ENCODE data around the gene SESN3.
"Not testable (repeated sequence)": the region's sequence is repeated elsewhere in the genome, so short reads cannot be mapped to it uniquely, and the experiment has no call there.

The SESN3 gene
- 601 reads per million, percentile 98 among the genes with 10 or more reads in this experiment for total RNA-seq

DNA sequence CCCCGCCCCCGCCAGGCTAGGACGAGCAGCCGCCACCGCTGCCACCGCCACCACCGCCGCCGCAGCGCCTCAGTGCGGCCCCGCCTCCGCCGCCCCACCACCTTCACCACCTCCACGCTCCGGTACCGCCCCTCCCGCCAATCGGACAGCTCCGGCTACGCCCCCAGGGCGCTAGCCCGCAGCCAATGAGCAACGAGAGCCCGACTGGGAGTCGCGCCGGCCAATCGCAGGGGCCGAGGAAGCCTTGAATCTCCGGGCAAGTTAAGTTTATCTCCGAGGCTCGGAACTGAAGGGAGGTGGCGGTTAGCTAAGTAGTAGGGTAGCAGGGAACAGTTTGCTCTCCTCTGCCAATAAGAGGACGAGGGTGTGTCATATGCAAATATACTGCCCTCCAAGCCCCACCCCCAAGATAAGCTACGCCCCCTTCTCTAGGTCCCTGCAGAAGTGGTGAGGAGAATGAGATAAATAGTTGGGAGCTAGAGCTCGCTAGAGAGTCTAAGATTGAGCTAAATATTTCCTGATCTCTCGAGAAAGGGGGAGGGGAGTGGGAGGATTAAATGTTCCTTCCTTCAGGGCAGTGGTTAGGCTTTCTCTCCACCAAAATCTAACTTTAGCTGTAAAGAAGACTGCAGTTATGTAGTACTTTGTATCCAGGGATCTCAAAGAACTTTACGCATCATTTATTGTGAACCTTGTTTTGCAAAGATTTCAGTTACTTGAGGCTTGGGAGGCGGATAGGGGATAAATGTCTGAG, at the start of gene SESN3:
SESN3 (minus strand) TSS at position 76 of the 754 bp plus-strand sequence. CDS start 342 bp downstream, outside the sequence.
- peak; percentile 99 for DNase-seq

DNA sequence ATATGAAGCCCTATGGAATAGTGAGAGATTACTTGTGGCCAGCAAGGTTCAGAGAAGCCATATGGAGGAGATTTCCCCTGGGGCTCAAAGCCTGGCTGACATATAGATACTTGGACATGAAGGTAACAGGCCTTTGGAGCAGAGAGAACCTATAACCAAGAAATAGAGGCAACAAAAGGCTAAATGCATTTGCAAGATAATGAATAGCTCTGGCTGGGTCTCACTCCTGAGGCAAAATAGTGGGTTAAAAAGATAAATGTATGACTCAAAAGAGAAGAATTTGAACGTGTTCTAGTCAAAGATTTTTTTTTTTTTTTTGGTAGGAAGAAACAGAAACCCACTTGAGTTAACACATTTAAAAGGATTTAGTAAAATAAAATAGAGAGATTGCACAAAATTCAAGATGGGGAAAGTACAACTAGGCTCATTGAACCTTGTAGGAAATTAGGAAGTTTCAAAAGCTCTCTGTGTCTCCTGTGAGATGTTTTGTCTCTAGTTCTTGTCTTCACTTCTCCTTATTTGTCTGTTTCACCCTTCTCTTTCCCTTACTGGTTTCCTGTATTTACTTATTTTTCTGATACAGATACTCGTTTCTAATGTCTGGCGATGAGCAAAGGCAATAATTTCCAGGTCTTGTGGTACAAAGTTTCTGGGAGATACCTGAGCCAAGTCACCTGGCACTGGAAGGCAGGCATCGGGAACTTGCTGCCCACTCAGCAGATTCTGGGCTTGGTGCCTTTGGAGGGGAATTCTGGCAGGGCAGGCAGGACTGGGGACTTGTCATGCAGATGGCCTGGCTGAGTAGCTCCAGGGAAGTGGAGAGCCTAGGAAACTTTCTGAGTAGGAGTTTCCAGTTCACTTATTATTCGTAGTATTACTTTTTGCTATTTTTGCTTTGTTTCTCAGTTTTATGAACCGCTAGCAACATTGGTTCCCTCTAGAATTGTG, 49.2 kb upstream of the SESN3 start:
- DNase-seq: no peak

- no peak for DNase-seq
Observed at GRCh38 chr11:95277868-95278267, 46.9 kb upstream of the SESN3 start.

- DNase-seq: no peak
Observed at GRCh38 chr11:95276139-95276538, 45.1 kb upstream of the SESN3 start.

DNA sequence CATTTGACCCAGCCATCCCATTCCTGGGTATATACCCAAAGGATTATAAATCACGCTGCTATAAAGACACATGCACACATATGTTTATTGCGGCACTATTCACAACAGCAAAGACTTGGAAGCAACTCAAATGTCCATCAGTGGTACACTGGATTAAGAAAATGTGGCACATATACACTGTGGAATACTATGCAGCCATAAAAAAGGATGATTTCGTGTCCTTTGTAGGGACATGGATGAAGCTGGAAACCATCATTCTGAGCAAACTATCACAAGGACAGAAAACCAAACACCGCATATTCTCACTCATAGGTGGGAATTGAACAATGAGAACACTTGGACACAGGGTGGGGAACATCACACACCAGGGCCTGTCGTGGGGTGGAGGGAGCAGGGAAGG, 42.6 kb upstream of the SESN3 start:
- DNase-seq: not testable (repeated sequence)

DNA sequence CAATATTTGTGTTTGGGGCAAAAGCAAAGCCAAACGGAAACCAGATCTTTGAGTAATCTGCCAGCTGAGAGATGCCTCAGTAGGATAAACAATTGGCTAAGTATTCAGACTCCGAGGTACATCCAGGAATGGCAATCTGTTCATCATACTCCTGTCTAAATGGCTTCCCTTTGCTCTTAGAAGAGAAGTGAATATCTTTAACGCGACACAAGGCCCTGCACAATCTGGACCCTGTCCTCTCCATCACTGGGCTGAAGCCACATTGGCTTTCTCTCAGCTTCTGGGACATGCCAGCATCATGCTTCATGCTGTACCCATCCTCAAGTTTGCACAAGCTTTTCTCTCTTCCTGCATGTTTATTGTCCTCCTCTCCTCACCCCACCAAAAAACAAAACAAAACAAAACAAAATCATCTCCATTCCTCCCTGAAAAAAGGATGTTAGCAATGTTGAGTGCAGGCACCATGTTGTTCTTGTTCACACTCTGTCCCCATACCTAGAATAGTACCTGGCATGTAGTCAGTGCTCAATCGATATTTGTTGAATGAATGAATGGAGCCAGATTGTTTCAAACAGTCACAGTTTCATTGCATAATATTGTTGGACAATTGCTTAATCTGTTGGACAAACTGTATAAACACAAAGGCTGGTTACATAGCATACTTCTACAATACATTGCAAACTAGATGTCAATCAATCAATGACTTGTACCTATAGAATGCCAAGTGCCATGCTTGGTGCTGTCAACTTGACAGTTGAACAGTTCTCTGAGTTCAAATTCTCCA, 38.2 kb upstream of the SESN3 start:
- DNase-seq: no peak

- DNase-seq: no peak
Observed at GRCh38 chr11:95268391-95268790, 37.4 kb upstream of the SESN3 start.

DNA sequence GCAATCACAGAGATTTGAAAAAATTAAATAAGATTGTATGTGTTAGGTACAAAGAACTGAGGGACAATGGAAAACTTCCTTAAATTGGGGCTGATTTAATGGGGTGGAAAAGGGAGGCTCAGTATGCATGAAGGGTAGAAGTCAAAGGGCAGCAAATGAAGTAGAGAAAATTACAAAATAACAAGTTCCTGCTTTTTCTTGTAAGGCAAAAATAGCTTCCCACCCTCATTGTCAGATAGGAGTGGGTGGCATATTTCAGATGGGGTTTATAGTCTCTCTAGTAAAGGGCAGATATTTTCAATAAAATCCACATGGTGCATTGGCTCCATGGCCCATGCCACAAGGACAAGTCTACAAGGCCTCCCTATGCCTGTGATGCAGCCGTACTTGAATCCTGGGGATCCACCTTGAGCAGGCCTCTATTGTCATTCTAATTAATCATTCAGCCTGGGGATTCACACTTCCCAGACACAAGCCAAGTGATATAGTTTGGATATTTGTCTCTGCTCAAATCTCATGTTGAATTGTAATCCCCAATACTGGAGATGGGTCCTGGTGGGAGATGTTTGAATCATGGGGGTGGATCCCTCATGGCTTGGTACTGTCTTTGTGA, 36.7 kb upstream of the SESN3 start:
- DNase-seq: no peak

- DNase-seq: no peak
Observed at GRCh38 chr11:95266751-95267374, 35.9 kb upstream of the SESN3 start.

GRCh38 chr11:95264881-95265280, 33.9 kb upstream of the SESN3 start:
- DNase-seq: no peak

DNA sequence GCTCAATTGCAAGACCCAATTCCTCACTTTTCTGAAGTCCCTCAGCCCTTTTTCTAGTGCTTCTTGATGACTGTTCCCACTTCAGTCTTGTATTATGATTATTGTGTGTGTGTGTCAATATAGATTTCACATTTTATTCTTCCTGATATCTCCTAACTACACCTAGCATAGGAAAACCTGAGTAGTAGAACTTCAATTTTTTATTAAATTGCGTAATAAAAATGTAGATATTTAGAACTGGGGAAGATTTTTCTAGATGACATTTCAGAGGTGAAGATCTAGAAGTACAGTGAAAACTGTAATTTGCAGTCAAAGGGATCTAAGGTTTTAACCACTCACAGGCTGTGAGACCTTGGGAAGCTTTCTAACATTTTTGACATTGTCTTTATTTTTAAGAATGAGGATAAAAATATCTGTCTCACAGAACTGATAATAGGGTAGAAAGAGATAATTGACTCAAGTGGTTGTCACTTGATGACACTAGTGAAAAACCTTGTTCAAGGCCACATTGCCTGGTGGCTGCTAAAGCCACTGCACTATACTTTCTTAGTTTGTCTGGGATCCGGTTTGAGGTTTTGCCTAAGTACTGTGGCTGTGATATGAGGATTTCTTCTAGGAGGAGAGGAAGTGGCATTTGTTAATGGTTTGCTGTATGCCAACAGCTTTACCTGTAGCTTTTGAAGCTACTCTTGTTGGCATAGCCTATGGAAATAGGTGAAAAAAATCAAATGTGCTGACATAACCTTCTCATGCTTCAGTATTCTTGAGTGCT, 32.2 kb upstream of the SESN3 start:
- no peak for DNase-seq

DNA sequence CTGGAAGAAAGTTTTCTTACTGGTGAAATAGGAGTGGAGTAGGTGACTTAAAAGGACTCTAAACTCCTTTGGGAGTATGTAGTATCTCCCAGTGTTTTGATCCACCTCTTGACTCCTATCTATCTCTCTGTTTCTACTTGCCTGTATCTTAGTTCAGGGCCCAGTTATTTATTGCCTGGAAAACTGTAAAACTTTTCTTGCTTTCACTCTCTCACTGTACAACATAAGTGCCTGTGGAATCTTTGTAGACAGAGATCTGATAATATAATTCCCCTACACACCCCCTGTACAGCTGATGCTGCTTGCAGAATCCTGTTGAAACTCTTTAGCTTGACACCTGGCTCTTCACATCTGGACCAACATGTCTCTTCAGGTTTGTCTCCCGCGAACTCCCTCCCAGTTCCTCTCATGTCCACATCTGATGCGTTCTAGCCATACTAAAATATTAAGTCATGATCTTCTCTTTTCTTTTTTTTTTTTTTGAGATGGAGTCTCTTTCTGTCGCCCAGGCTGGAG, 26.5 kb upstream of the SESN3 start:
- DNase-seq: no peak

DNA sequence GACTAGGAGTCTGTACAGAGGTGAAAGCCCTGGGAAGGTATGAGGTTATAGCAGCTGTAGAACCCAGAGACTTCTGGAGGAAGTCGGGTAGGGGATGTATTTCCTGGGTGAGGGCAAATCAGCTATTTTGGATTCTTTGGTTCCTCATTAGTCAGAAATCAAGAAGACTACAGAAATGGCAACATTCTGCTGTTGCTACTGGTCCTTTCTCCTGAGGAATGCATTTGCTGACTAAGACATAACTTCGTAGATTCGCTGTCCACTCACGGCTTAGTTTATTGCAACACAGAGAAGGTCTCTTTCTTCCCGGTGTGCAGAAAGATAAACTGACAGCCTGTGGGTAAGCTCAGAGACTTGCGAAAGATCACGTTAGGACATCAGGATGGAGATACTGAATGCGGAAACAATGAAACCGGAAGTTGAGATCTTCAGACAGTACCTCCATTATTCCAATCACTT, 25.3 kb upstream of the SESN3 start:
- no peak for DNase-seq

DNA sequence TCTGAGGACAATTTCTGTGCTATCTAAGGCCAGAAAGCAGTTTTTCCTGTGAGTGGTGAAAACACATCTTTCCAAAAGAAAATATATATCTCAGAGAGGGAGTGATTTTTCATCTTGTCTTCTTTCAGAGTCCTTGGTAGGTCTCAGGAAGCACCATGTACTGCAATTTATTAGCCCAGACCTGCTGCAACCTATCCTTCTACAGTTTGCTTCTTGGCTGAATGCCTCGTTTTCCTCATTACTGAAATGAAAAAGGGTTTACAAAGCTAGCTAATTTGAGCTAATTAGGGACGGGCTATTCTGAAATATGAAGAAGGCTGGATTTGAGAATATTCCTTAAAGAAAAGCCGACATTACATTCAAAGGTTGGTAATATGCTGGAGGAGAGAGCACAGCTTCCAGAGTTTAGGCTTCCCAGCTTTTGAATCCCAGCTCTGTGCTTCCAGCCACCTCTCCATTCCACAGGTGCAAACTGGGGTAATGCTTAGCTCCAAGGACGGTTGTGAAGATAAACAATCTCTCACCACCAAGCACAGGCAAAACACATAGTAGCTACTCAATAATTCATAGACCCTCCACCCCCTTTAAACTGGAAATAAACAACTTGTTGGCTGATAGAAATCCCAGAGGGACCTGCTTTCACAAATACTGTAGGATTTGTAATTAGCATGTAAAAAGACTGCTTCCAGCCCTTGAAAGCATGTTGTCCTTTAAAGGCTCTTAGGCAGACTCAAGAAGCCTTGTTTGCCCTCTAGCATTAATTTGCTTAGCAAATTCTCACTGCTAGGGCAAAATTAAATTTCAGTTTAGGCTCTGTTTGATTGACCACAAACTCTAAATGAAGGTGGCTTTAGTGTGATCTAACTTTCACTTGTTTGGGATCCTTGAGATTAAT, 24.5 kb upstream of the SESN3 start:
- no peak for DNase-seq

DNA sequence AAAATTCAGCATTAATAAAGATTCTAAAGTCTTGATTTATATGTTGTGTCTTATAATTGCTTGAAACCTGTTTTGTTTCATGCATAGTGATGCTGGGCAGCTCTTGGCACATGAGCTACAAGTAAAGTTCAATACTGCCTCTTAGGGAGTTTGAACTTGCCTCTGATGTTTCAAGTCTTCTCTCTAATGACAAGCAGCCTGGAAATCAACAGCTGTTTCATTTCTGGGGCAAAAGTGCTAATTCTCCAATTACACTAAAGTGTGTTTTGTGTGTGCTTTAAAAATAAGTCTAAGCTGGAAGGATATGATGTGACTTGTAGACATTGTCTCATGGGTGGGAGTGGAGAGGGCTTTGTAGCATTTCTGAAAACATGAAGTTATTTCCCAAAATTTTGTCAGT, 23.7 kb upstream of the SESN3 start:
- DNase-seq: no peak

- peak; percentile 74 for DNase-seq
Observed at GRCh38 chr11:95254131-95254704, 23.2 kb upstream of the SESN3 start.

DNA sequence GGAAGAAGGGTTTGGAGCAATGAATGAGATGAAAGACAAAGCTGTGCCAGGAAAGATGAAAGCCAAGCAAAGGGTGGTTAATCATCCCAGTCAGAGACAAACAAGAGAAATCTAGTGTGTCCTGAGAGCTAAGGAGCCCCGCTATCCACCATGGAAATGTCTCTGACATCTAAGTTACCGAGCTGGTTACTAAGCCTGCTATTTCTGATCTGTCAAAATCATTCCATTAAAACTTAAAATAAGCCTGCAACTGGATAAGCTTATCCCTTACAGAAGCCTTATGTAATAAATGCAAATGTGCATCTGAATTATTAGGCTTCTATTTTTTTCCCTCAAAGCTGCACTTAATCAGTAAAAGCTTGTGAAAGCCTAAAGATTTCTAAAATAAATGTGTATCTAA, 22.1 kb upstream of the SESN3 start:
- no peak for DNase-seq

DNA sequence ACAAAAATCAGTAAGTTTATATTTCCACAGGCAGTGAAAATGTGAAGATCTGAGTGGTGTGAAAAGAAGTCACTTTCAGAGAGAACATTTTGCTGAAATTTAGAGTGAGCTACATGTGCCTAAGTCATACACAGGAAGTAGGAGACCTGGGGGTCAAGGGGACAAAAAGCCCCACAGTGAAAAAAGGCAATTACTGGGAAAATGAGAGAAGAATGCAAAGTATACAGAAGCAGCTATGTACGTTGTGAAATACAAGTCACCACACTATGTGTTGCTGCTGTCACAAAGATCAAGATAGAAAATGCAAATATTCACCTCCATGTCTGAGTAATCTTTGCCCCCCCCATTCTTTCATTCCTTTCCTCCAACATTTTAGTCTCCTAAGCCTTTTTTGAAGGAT, 21.6 kb upstream of the SESN3 start:
- no peak for DNase-seq

DNA sequence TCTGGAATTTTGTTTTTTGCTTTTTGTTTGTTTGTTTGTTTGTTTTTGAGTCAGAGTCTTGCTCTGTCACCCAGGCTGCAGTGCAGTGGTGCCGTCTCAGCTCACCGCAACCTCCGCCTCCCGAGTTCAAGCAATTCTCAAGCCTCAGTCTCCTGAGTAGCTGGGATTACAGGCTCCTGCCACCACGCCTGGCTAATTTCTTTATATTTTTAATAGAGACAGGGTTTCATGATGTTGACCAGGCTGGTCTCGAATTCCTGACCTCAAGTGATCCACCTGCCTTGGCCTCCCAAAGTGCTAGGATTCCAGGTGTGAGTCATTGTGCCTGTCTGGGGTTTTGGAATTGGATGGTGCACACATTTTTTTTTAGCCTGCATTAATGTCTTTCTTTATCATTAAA, 20.9 kb upstream of the SESN3 start:
- not testable (repeated sequence) for DNase-seq

All from effector CD4-positive, alpha-beta T cell (primary cell).